Gastroesophageal sphincter (tissue), 4 donors: ENCODE data around the gene CIROP. TPM values are rescaled to one million over a fixed set of nuclear protein-coding genes. Genes with fewer than 3 reads are reported as not detected.
A peak's percentile ranks its signal among the peaks of the same experiment; 100 is the strongest.

Experiments used
- ATAC-seq: fragments of 150-250 bp; one replicate; pipeline ENCODE4 v1.9.1; 2016; ENCODE audit warnings: mild to moderate bottlenecking, moderate library complexity
- H3K27ac ChIP-seq, 4 donors: fragments of 200-600 bp; sonication (generic) in 3 of 4; 1 replicate in 3 of 4; 2 replicates in 1 of 4; pipeline ENCODE4 v1.5.1; 2016 to 2019
- H3K27me3 ChIP-seq: fragments of 200-600 bp; sonication (generic); one replicate; pipeline ENCODE4 v1.5.1; 2019
- H3K36me3 ChIP-seq, 2 donors: fragments of 200-600 bp; sonication (generic); one replicate each; pipeline ENCODE4 v1.5.1; 2019; ENCODE audit warnings: control low read depth in 1 of 2
- H3K4me1 ChIP-seq, 3 donors: fragments of 200-600 bp; sonication (generic); 1 replicate in 2 of 3; 2 replicates in 1 of 3; pipeline ENCODE4 v1.5.1; 2016 to 2019; ENCODE audit warnings: control low read depth in 2 of 3
- H3K4me3 ChIP-seq, 2 donors: fragments of 200-600 bp; sonication (generic); one replicate each; pipeline ENCODE4 v1.5.1; 2019; ENCODE audit warnings: mild to moderate bottlenecking in 1 of 2, moderate library complexity in 1 of 2
- H3K9me3 ChIP-seq, 3 donors: fragments of 200-600 bp; sonication (generic); one replicate each; pipeline ENCODE4 v1.5.1; 2017 to 2019; ENCODE audit warnings: control low read depth in 2 of 3
- CTCF ChIP-seq, 4 experiments: fragments of 200-600 bp in 2 of 4; fragments of 450-650 bp in 2 of 4; sonication (generic) in 1 of 4; IDR thresholded peaks; one replicate each; pipeline ENCODE4 v1.5.1; 2017 to 2019; ENCODE audit warnings: antibody characterized with exemption in 4 of 4, mild to moderate bottlenecking in 2 of 4, moderate library complexity in 2 of 4
- EP300 ChIP-seq: sonication (generic); formaldehyde crosslinking; IDR thresholded peaks from one replicate; pipeline ENCODE4 v1.6.1; 2017; ENCODE audit warnings: antibody characterized with exemption, mild to moderate bottlenecking
- POLR2A ChIP-seq, 2 donors: fragments of 450-650 bp; IDR thresholded peaks; one replicate each; pipeline ENCODE4 v1.6.1; 2017; ENCODE audit warnings: antibody characterized with exemption in 2 of 2, mild to moderate bottlenecking in 2 of 2, moderate library complexity in 1 of 2
- POLR2AphosphoS5 ChIP-seq: sonication (generic); formaldehyde crosslinking; IDR thresholded peaks from one replicate; pipeline ENCODE4 v1.6.1; 2017; ENCODE audit warnings: antibody characterized with exemption
- WGBS, 2 donors: methylation state at CpG; one replicate each; pipeline ENCODE4 v1.1.5; 2018; ENCODE audit warnings: low coverage in 1 of 2; 5-methylcytosine and 5-hydroxymethylcytosine counted together
- total RNA-seq, 4 donors: library from RNA; depleted of rRNA; stranded (reverse); fragments of >200 nt; gene quantifications; one replicate each; pipeline ENCODE4 v1.1.0, GENCODE V29; 2016

CIROP gene
- total RNA-seq, 4 donors from 2014 or later: 0.13 to 0.31 TPM; not detected in 2

DNA sequence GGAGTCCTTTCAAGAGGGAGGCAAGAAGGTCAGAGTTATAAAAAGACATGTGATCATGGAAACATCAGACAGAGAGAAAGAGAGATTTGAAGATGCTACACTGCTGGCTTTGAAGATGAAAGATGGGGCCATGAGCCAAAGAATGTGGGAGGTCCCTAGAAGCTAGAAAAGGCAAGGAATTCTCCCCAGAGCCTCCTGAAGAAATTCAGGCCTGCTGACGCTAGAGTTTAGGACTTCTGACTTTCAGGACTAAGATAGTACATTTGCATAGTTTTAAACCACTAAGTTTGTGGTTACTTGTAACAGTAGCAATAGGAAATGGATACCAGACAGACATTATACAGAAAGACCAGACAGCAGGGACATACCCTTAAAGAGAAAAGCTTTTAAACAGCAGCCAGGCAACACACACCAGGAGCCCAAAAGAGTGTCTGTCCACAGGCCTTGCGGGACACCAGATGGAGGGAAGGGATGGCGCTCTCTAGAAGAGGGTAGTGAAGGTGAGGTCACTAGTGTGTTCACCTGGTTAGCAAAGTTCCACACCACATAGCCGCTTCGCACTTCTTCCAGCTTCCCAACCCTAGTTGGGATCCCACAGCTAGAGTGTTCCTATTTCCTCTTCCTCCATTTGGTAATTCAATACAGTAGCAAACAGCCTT, 43.9 kb upstream of the CIROP start:
- TF ChIP-seq POLR2A (IDR thresholded peaks at IDR 0.05) (no peak), EP300 (no peak), POLR2AphosphoS5 (no peak), CTCF (IDR thresholded peaks at IDR 0.05) (no peak)
- peaks cover 8 to 100% (median 12%) of the 10 kb centered on the region in 3 donors for H3K4me1 ChIP-seq
- WGBS, 2 donors: 81 to 86% methylated on average over 5 of the region's 5 CpGs
- H3K9me3 ChIP-seq: no peaks in the 10 kb centered on the region
- H3K4me3 ChIP-seq: no peak overlapping the region
- ATAC-seq: peak; percentile 37
- no peaks in the 10 kb centered on the region for H3K27me3 ChIP-seq
- H3K27ac ChIP-seq: peak overlapping the region; percentile 89 to 95 (median 90)
- peaks cover 0 to 12% of the 10 kb centered on the region in 2 donors for H3K36me3 ChIP-seq

GRCh38 chr14:23147676-23148075, 42.9 kb upstream of the CIROP start:
- TF ChIP-seq POLR2A (IDR thresholded peaks at IDR 0.05): no peak
- peak; percentile 38 for TF ChIP-seq POLR2AphosphoS5
- Histone ChIP-seq H3K27me3 (no peaks in the 10 kb centered on the region), H3K4me3 (no peak overlapping the region), H3K9me3 (no peaks in the 10 kb centered on the region), H3K27ac (peak overlapping the region; percentile 89 to 95 (median 90)), H3K4me1 (peaks cover 8 to 100% (median 12%) of the 10 kb centered on the region in 3 donors), H3K36me3 (peaks cover 0 to 17% of the 10 kb centered on the region in 2 donors)
- WGBS, 2 donors: 44 to 80% methylated on average over 1 of the region's 1 CpG
- ATAC-seq: peak; percentile 13

DNA sequence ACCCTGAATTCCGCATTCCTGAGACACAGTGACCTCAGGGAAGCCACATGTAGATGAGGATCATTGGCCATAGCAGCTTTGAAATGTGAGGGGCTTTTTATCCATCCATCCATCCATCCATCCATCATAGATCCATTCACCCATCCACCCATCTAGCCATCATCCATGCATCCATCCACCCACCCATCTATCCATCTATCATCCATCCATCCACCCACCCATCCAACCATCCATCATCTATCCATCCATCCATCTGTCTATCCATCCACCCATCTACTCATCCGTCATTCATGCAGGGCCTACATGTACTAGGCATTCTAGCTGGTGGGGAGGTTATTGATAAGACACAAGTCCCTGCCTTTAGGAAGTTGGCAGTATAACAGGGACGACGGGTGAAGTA, 42.2 kb upstream of the CIROP start:
- Histone ChIP-seq H3K9me3 (no peaks in the 10 kb centered on the region), H3K4me3 (no peak overlapping the region), H3K4me1 (peaks cover 9 to 100% (median 12%) of the 10 kb centered on the region in 3 donors), H3K27ac (peak overlapping the region; percentile 89 to 95 (median 90)), H3K36me3 (peaks cover 0 to 20% of the 10 kb centered on the region in 2 donors), H3K27me3 (no peaks in the 10 kb centered on the region)
- TF ChIP-seq POLR2A (IDR thresholded peaks at IDR 0.05) (no peak), POLR2AphosphoS5 (no peak), CTCF (IDR thresholded peaks at IDR 0.05) (no peak), EP300 (no peak)
- 100% methylated on average over 2 to 4 of the region's 4 CpGs for WGBS, 2 donors
- ATAC-seq: no peak

- TF ChIP-seq CTCF (IDR thresholded peaks at IDR 0.05) (no peak), EP300 (no peak), POLR2AphosphoS5 (no peak), POLR2A (IDR thresholded peaks at IDR 0.05) (no peak)
- WGBS, 2 donors: no CpG with 5 or more reads among the region's 2 CpGs
- Histone ChIP-seq H3K36me3 (peaks cover 0 to 20% of the 10 kb centered on the region in 2 donors), H3K9me3 (no peaks in the 10 kb centered on the region), H3K4me3 (no peak overlapping the region), H3K4me1 (peaks cover 12 to 100% (median 12%) of the 10 kb centered on the region in 3 donors), H3K27me3 (no peaks in the 10 kb centered on the region), H3K27ac (peak overlapping the region; percentile 89 to 95 (median 90))
- ATAC-seq: no peak
These were observed 41.6 kb upstream of the CIROP start for GRCh38 chr14:23146351-23146910.

GRCh38 chr14:23145794-23146350, 41.1 kb upstream of the CIROP start:
- Histone ChIP-seq H3K36me3 (peaks cover 0 to 19% of the 10 kb centered on the region in 2 donors), H3K4me3 (no peak overlapping the region), H3K4me1 (peaks cover 12 to 100% (median 12%) of the 10 kb centered on the region in 3 donors), H3K9me3 (no peaks in the 10 kb centered on the region), H3K27ac (peak overlapping the region; percentile 89 to 95 (median 90)), H3K27me3 (no peaks in the 10 kb centered on the region)
- TF ChIP-seq EP300: peak; percentile 63
- TF ChIP-seq POLR2AphosphoS5: peak; percentile 88
- no peak for TF ChIP-seq POLR2A (IDR thresholded peaks at IDR 0.05)
- no peak for TF ChIP-seq CTCF (IDR thresholded peaks at IDR 0.05)
- ATAC-seq: peak; percentile 74
- WGBS, 2 donors: 19 to 49% methylated on average over 3 to 4 of the region's 4 CpGs
